ENCODE data around the gene GFRAL.

Gene GFRAL

DNA sequence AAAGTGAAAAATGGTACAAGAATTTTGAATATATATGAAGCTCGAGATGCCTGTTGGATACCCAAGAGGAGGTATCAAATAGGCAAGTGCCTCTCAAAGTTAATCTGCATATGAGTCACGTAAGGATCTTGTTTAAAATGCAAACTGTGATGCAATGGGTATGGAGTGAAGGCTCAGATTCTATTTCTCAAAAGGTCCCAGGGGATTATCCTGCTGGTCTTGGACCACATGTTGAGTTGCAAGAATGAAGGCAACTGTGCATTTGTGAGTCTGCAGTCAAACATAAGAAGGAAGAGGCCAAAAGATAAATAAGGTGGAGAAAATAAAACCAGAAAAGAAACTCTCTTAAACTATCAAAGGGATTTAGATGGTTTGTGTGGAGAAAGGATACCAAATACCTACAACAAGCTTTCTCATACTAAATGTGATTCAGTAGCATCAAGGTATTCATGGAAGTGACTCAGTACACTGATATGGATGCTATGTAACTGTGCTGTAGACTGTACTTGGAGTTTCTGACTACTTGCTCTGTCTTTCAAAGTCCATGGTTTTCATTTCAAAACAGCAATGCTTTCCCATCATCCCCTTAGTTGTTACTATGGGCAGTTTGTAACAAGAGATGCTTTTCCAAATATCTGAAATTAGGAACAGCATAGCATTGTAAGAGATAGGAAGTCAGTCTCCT is 106.3 kb downstream of the GFRAL start:
- no peak for DNase-seq

DNA sequence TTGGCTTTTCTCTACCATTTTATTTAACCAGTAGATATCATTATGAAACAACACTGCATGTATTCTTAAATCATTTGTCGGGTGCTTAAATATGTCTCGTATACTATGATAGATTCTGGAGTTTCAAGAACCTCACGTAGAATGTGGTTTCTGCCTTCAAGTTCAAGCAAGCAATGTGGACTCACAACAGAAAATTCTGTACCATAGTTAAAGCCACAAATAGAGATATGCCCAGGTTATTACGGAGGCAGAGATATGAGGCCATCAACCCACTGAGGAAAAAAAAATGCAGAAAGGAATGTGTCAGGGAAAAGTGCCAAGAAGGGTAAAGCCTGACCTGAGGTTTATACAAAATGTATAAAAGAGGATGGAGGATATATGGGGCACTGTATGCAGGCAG is 109.9 kb downstream of the GFRAL start:
- DNase-seq = no peak

DNA sequence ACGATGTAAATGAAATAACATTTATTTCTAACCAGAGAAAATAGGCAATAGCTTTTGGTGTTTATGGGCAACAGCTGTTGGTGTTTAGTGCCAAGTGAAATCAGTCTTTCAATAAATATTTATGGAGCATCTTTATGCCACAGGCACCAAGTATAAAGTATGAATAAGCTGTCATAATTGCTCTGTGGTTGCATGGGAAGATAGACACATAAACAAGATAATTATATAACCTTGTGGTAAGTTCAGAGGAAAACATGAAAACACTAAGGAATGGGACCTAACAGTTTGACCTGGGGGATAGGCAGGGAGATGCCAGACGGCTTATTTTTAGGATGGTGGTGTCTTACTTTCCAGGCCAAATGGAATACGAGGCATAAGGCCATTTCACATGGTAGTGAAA is 110.9 kb downstream of the GFRAL start:
- DNase-seq = no peak

DNA sequence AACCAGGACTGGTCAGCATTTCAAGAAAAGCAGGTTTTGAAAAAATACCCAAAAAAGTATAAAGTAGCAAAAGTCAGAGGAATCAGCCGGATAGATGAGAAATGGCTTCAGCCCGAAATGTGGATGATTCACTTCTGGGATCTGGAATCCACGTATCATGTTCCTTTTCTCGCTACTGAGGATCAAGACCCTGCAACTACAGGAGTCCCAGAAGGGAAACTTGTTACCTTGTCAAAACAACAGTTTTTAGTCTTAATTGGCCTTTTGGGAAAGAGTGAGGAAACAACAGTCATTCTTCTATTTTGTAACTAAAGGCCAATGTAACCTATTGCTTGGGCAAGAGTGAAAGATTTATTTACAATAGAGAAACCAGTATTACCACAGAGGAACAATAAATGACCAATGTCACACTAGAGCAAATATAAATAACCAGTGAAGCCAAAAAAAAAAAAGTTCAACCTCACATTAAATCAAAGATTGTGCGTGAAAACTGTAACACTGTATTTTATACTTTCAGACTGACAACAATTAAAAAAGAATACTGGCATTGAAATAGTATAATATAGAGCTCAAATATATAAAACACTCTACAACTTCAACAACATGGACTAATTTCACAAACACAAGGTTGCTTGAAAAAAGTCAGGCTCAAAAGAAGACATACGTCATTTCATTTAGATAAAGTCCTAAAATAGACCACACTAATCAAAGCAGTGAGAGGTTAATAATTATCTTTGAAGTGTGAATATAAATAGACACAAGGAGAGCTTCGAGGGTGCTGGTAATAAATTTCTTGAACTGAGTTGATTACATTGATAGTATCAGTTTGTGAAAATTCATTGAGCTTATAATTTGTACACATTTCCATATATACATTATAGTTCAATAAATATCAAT is 116.2 kb downstream of the GFRAL start:
- no peak for DNase-seq

DNA sequence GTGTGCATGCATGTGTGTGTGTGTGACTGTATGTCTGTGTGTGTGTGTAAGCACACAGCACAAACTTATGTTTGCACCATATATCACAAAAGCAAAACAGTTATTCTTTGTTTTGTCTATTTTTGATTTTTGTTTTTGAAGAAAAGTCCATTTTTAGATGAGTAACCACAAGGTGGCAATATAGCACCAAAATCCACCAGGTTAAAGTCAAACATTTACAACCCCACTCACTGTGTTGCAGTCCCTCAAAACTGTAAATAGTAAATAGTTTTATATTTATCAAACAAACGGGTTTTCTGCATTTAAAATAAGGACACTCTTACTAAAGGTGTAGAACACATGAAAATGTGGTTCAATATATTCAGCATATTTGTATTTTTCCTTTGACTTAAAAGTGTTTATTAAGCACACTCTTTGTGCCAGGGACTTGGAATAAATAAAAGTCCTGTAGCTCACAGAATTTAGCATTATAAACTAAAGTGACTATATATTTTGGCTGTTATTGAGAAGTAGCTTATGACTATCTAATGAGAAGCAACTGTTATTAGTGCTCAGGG is 118.5 kb downstream of the GFRAL start:
- no peak for DNase-seq

DNA sequence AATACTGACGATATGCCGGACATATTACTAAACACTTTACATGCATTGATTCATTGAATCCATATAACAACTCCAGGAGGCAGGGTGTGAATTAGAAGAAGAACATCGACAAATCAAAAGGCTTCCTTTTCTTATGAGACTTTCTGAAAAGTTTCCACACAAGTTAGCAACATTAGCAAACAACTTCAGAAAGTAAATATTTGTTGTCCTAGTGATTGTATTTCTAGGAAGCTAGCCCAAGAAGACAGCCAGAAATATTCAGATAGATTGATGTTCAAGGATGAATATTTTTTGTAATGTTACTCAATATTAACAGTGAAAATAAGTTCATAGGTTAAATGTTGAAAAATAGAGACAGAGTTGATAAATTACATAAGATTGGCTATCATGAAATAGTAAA is 120.6 kb downstream of the GFRAL start:
- DNase-seq = no peak

DNA sequence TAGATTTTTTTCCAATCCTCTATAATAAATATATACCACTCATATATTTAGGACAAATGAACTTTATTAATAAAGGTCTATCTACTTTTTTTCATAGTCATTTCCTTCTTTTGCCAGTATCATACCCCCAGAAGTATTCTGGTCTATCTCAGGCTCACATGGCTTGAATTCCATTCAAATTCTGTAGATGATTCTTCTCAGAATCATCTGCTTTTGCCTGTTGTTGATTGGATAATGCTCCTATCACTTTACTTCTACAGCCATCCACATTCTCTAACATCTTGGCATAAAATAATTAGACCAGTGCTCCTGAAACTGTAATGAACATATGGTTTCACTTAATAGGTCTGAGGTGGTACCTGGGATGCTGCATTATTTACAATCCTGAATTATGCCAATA is 121.2 kb downstream of the GFRAL start:
- DNase-seq = no peak

DNA sequence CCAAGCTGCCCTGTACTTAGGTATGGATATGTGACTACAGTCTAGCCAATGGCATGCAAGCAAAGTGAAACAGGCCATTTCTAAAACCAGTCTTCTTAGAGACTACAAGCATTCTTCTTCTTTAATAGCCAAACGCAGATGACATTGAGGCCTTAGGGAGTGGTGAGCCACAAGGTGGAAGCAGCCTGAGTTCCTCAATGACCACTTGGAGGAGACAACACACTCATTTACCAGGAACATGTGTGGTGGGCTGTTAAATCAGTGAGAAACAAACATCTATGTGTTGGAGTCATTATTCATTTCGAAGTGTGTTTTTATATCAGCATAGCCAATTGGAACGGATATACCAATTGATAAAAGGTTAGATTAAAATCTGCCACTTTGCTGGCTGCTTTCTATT is 122.0 kb downstream of the GFRAL start:
- DNase-seq = no peak

DNA sequence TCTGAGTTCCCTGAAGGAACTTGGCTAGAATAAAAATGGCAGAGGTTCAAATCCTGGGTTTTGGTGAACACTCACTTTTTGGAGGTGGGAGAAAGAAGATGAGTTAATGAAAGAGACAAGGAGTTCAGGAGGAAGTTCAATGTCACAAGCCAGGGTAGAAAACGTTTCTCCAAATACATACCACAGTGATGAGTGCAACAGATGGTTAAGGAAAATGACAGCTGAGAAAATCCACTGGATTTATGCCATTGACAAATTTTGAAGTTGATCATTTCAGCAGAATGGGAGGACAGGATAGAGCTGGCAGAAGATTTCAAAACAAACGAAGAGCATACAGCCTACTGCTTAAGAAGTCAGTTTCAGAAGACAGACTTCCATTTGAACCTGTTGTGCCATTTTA is 122.7 kb downstream of the GFRAL start:
- DNase-seq = no peak
